Lung (tissue), 13 donors: ENCODE data around the gene COA7. TPM values are rescaled to one million over a fixed set of nuclear protein-coding genes. Genes with fewer than 3 reads are reported as not detected.

Experiments used
- ATAC-seq: fragments of 200-7000 bp; cut with Tn5 transposase; one replicate; pipeline ENCODE4 v1.9.1; 2020; ENCODE audit warnings: moderate number of reproducible peaks; ENCODE audit not compliant: insufficient read depth, low FRiP score
- DNase-seq, 3 donors: peaks; one replicate each; pipeline ENCODE4 v3.0.0-alpha.2; 2013 to 2017
- H3K27ac ChIP-seq, 2 donors: one replicate each; pipeline ENCODE4 v1.5.1; 2013; ENCODE audit warnings: mild to moderate bottlenecking in 2 of 2, moderate library complexity in 2 of 2, control low read depth in 1 of 2, inconsistent platforms in 1 of 2, low read depth in 1 of 2, low read length in 1 of 2
- H3K27me3 ChIP-seq, 3 donors: one replicate each; pipeline ENCODE4 v1.5.1; 2013; ENCODE audit warnings: low read length in 2 of 3; ENCODE audit not compliant: control insufficient read depth in 3 of 3, insufficient read depth in 3 of 3
- H3K36me3 ChIP-seq, 4 donors: one replicate each; pipeline ENCODE4 v1.5.1; 2013; ENCODE audit warnings: low read length in 4 of 4, mild to moderate bottlenecking in 1 of 4, moderate library complexity in 1 of 4; ENCODE audit not compliant: control insufficient read depth in 4 of 4, insufficient read depth in 4 of 4
- H3K4me1 ChIP-seq, 5 donors: one replicate each; pipeline ENCODE4 v1.5.1; 2013; ENCODE audit warnings: low read length in 5 of 5, mild to moderate bottlenecking in 2 of 5, moderate library complexity in 1 of 5; ENCODE audit not compliant: control insufficient read depth in 5 of 5, insufficient read depth in 5 of 5
- H3K4me3 ChIP-seq: one replicate; pipeline ENCODE4 v1.5.1; 2013; ENCODE audit warnings: mild to moderate bottlenecking, control low read depth, moderate library complexity
- H3K9ac ChIP-seq, 2 donors: one replicate each; pipeline ENCODE4 v1.5.1; 2013; ENCODE audit warnings: low read length in 2 of 2, control low read depth in 1 of 2; ENCODE audit not compliant: insufficient read depth in 1 of 2
- H3K9me3 ChIP-seq, 4 donors: one replicate each; pipeline ENCODE4 v1.5.1; 2013; ENCODE audit warnings: low read length in 3 of 4, mild to moderate bottlenecking in 1 of 4, moderate library complexity in 1 of 4; ENCODE audit not compliant: control insufficient read depth in 4 of 4, insufficient read depth in 3 of 4
- WGBS, 2 donors: extraction: QIAGEN DNeasy Blood & Tissue Kit; methylation state at CpG; one replicate each; pipeline ENCODE4 v1.1.7; 2013; 5-methylcytosine and 5-hydroxymethylcytosine counted together
- polyA plus RNA-seq, 2 donors: library from polyadenylated mRNA; stranded (reverse); fragments of 200-250 nt; gene quantifications; one replicate each; pipeline ENCODE4 v1.2.1, GENCODE V29; 2013
- small RNA-seq: library from RNA; depleted of rRNA; stranded (forward); fragments of <200 nt; gene quantifications from one replicate; pipeline ENCODE3, GENCODE V24; 2014; ENCODE audit warnings: low replicate concordance
- total RNA-seq, 2 donors: library from RNA; depleted of rRNA in 1 of 2; stranded (reverse); fragments of >200 nt in 1 of 2; gene quantifications; one replicate each; pipeline ENCODE4 v1.2.1, GENCODE V29; 2014 to 2021
- TF ChIP-seq, protein P1 (sequence below): IDR thresholded peaks from 2 replicates; pipeline ENCODE4 v1.5.1; 2012; ENCODE audit warnings: mild to moderate bottlenecking; ENCODE audit errors: control extremely low read depth, extremely low read depth
- donor health status: control.
- donor health status: control.
- donor health status: Bipolar disorder and iron deficiency.
- donor health status: healthy.
- donor health status: DM: yes; HTN: yes; CAD: no.

COA7 gene
- total and polyA plus RNA-seq, 4 donors = 4.8 to 20.4 (median 8.5) TPM

DNA sequence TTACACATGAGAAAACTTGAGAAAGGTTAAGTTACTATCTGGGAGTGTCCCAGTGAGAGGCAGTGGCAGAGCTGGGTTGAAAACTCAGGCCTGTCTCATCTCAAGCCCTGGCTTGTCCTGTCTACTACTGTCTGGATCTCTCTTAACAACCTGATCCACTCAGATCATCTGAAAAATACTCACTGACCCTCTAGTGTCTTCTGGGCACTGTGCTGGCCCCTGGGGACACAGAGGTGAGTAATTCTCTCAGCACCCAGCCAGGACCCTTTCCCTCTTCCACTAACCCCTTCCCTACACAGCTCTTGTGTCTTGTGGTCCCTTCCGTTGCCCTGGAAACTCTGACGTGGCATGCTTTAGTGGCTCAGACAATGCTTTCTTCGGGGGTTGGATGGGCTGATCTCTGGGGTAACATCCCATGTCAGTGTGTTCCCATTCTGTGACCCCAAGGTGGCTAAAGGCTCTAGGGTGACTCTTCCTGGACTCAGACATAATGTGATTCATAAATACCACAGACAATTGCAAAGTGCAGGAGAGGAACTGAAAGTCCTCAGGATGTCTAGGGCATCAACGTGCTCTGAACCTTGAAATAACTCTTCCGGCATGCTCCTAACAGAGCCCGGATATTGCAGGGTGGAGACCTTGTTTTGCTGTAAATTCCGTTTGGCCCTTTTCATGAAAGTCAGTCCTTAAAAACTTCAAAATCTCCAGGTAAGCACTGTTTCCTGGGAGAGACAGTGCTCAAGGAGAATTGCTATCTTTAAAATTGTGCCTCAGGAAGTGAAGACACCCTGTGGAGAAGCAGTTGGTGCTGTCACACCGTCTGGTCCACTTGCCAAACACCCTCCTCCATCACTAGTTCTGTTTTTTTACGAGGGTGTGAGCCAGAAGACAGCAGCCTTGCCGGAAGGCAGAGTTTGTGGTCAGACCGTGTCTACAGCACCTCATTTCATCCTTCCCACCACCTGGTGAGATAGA lies 61.1 kb downstream of the COA7 start:
- DNase-seq = no peak
- H3K27ac ChIP-seq = peak overlapping the region in 1 of 2 donors; percentile 8

DNA sequence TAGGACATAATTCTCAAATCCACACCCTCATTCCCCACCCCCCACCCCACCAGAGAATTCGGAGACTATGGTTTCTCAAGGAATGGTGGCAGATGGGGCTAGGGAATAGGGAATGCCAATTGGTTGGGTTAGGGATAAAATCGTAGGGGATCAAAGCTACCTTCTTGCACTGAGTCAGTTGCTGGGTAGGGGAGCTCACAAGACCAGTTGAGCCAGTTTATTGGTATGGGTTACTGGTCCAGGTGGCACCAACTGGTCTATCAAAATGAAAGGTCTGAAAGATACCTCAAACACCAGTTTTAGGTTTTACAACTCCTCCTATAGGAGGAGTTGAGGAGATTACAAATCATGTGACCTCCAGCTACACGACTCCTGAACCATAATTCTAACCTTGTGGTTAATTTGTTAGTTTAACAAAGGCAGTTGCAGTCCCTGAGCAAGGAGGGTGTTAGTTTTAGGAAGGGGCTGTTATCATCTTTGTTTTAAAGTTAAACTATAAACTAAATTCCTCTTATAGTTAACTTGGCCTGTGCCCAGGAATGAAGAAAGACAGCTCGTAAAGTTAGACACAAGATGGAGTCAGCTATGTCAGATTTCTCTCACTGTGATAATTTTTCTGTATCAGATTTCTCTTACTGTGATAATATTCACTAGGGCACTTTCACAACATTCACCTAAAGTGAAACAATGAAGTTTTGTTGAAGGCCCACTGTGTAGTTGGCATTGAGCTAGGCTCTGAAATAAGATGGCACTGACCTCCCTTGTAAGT lies 62.6 kb downstream of the COA7 start:
- peaks cover 0 to 1% (median 0%) of the 10 kb centered on the region in 4 donors for H3K9me3 ChIP-seq
- peaks cover 0 to 11% (median 0%) of the 10 kb centered on the region in 3 donors for H3K27me3 ChIP-seq
- H3K27ac ChIP-seq = no peak overlapping the region
- TF ChIP-seq, protein P1, sequence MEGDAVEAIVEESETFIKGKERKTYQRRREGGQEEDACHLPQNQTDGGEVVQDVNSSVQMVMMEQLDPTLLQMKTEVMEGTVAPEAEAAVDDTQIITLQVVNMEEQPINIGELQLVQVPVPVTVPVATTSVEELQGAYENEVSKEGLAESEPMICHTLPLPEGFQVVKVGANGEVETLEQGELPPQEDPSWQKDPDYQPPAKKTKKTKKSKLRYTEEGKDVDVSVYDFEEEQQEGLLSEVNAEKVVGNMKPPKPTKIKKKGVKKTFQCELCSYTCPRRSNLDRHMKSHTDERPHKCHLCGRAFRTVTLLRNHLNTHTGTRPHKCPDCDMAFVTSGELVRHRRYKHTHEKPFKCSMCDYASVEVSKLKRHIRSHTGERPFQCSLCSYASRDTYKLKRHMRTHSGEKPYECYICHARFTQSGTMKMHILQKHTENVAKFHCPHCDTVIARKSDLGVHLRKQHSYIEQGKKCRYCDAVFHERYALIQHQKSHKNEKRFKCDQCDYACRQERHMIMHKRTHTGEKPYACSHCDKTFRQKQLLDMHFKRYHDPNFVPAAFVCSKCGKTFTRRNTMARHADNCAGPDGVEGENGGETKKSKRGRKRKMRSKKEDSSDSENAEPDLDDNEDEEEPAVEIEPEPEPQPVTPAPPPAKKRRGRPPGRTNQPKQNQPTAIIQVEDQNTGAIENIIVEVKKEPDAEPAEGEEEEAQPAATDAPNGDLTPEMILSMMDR = no peak
- DNase-seq (no peak), ATAC-seq (no peak)
- H3K36me3 ChIP-seq = no peaks in the 10 kb centered on the region
- no peak overlapping the region for H3K9ac ChIP-seq
- no peak overlapping the region for H3K4me3 ChIP-seq
- WGBS, 2 donors = 70 to 73% methylated on average over 4 of the region's 4 CpGs
- H3K4me1 ChIP-seq = peaks cover 0 to 17% (median 0%) of the 10 kb centered on the region in 5 donors

More for the DNA sequence above, 61.1 kb downstream of the COA7 start:
- 21 to 49% methylated on average over 11 of the region's 11 CpGs for WGBS, 2 donors
- Histone ChIP-seq H3K9ac (no peak overlapping the region), H3K9me3 (peaks cover 0 to 1% (median 0%) of the 10 kb centered on the region in 4 donors), H3K4me3 (no peak overlapping the region), H3K36me3 (no peaks in the 10 kb centered on the region), H3K27me3 (peaks cover 0 to 11% (median 0%) of the 10 kb centered on the region in 3 donors), H3K4me1 (peaks cover 0 to 10% (median 0%) of the 10 kb centered on the region in 5 donors)
- TF ChIP-seq, protein P1 = no peak
- ATAC-seq = peak; percentile 48

Small RNA genes within 50 kb of the gene (small RNA-seq; reads per million reads assigned to genes)
- not detected for gene RN7SL62P

Other genes with a start within 250 kb of the COA7 start
- gene TUT4, start 145.3 kb downstream of the COA7 start, total RNA-seq = 100 to 1,000 TPM in 1 of 2 donors, 10 to 100 TPM in 1; 37.2 to 142 TPM
- 10 to 100 TPM; 16.4 to 19.9 TPM for gene TUT4, start 145.3 kb downstream of the COA7 start, polyA plus RNA-seq
- 10 to 100 TPM in 1 of 2 donors, 1 to 10 TPM in 1; 7.3 to 61.4 TPM for gene GPX7, start 96.0 kb downstream of the COA7 start, total RNA-seq
- 10 to 100 TPM; 11.5 to 12.7 TPM for gene GPX7, start 96.0 kb downstream of the COA7 start, polyA plus RNA-seq
- gene SHISAL2A, start 65.2 kb downstream of the COA7 start, total RNA-seq = 1 to 10 TPM; 1.7 to 2.2 TPM
- 1 to 10 TPM in 1 of 2 donors, under 1 TPM in 1; 0.79 to 2.6 TPM for gene SHISAL2A, start 65.2 kb downstream of the COA7 start, polyA plus RNA-seq
- 10 to 100 TPM; 26.8 to 39.0 TPM for gene ZYG11B, start 28.1 kb upstream of the COA7 start, total RNA-seq
- gene ZYG11B, start 28.1 kb upstream of the COA7 start, polyA plus RNA-seq = 1 to 10 TPM; 5.7 to 6.9 TPM
- under 1 TPM; 0.15 to 0.20 TPM for gene ZYG11A, start 144.4 kb upstream of the COA7 start, total RNA-seq
- under 1 TPM in 1 of 2 donors, not detected in 1; 0.01 TPM for gene ZYG11A, start 144.4 kb upstream of the COA7 start, polyA plus RNA-seq
- 10 to 100 TPM; 81.3 to 98.8 TPM for gene ECHDC2, start 223.4 kb upstream of the COA7 start, total RNA-seq
- gene ECHDC2, start 223.4 kb upstream of the COA7 start, polyA plus RNA-seq = 10 to 100 TPM; 26.5 to 93.5 TPM
- 100 to 1,000 TPM; 125 to 130 TPM for gene SCP2, start 228.9 kb upstream of the COA7 start, total RNA-seq
- 100 to 1,000 TPM in 1 of 2 donors, 10 to 100 TPM in 1; 85.6 to 157 TPM for gene SCP2, start 228.9 kb upstream of the COA7 start, polyA plus RNA-seq